Measurements from ENCODE around the gene FAM219A.

The FAM219A gene

GRCh38 chr9:34458959-34459340 is 580 bp upstream of the FAM219A start:
- H3K27me3 ChIP-seq (replicated peaks; ENCODE audit: control insufficient read depth, insufficient read depth, low read length) = no peaks in the 10 kb centered on the region
- peak overlapping the region; percentile 76 for H3K4me3 ChIP-seq (ENCODE audit: low read length)
- H3K9me3 ChIP-seq (ENCODE audit: control insufficient read depth, low read length) = no peaks in the 10 kb centered on the region
- no peak for DNase-seq (ENCODE audit: low read depth)
- no peaks in the 10 kb centered on the region for H3K36me3 ChIP-seq (ENCODE audit: control insufficient read depth, insufficient read depth, low read length, severe bottlenecking)
- peaks cover 45% of the 10 kb centered on the region for H3K4me1 ChIP-seq (ENCODE audit: control insufficient read depth, insufficient read depth, low read length)
- H3K9ac ChIP-seq (ENCODE audit: low read length) = no peak overlapping the region

- Histone ChIP-seq H3K9me3 (ENCODE audit: control insufficient read depth, low read length) (no peaks in the 10 kb centered on the region), H3K9ac (ENCODE audit: low read length) (peak overlapping the region; percentile 92)
- peak; percentile 91 for DNase-seq (ENCODE audit: low read depth)
These were observed 931 bp downstream of the FAM219A start for GRCh38 chr9:34457266-34458012.

GRCh38 chr9:34456746-34457145 is 1.6 kb downstream of the FAM219A start:
- no peaks in the 10 kb centered on the region for H3K36me3 ChIP-seq (ENCODE audit: control insufficient read depth, insufficient read depth, low read length, severe bottlenecking)
- no peaks in the 10 kb centered on the region for H3K27me3 ChIP-seq (replicated peaks; ENCODE audit: control insufficient read depth, insufficient read depth, low read length)
- DNase-seq (ENCODE audit: low read depth) = no peak
- peak overlapping the region; percentile 93 for H3K4me3 ChIP-seq (ENCODE audit: low read length)
- no peaks in the 10 kb centered on the region for H3K9me3 ChIP-seq (ENCODE audit: control insufficient read depth, low read length)
- H3K4me1 ChIP-seq (ENCODE audit: control insufficient read depth, insufficient read depth, low read length) = peaks cover 42% of the 10 kb centered on the region
- peak overlapping the region; percentile 92 for H3K9ac ChIP-seq (ENCODE audit: low read length)

More at GRCh38 chr9:34457266-34458012, 931 bp downstream of the FAM219A start:
- peaks cover 42% of the 10 kb centered on the region for H3K4me1 ChIP-seq (ENCODE audit: control insufficient read depth, insufficient read depth, low read length)
- no peaks in the 10 kb centered on the region for H3K27me3 ChIP-seq (replicated peaks; ENCODE audit: control insufficient read depth, insufficient read depth, low read length)
- H3K4me3 ChIP-seq (ENCODE audit: low read length) = peak overlapping the region; percentile 93
- H3K36me3 ChIP-seq (ENCODE audit: control insufficient read depth, insufficient read depth, low read length, severe bottlenecking) = no peaks in the 10 kb centered on the region

DNA sequence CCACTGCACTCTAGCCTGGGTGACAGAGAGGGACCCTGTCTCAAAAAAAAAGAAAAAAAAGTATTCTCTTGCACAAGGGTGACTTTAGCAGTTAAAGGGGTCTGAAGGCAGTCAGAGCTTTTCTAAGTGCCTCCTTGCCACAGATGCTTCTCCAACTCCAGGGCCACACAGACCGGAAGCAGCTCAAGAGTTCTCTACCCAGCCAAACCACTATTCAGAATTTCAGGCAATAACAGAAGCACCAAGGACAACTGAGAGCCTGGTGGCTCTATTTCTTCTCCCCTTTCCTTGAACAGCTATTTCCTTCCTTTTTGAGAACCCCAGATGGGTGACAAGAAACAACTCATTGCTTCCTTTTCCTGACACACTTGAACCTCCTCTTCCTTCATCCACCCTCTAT is 2.2 kb downstream of the FAM219A start:
- Histone ChIP-seq H3K4me1 (ENCODE audit: control insufficient read depth, insufficient read depth, low read length) (peaks cover 47% of the 10 kb centered on the region), H3K9me3 (ENCODE audit: control insufficient read depth, low read length) (no peaks in the 10 kb centered on the region), H3K27me3 (replicated peaks; ENCODE audit: control insufficient read depth, insufficient read depth, low read length) (no peaks in the 10 kb centered on the region), H3K9ac (ENCODE audit: low read length) (peak overlapping the region; percentile 92), H3K4me3 (ENCODE audit: low read length) (peak overlapping the region; percentile 93), H3K36me3 (ENCODE audit: control insufficient read depth, insufficient read depth, low read length, severe bottlenecking) (no peaks in the 10 kb centered on the region)
- no peak for DNase-seq (ENCODE audit: low read depth)

DNA sequence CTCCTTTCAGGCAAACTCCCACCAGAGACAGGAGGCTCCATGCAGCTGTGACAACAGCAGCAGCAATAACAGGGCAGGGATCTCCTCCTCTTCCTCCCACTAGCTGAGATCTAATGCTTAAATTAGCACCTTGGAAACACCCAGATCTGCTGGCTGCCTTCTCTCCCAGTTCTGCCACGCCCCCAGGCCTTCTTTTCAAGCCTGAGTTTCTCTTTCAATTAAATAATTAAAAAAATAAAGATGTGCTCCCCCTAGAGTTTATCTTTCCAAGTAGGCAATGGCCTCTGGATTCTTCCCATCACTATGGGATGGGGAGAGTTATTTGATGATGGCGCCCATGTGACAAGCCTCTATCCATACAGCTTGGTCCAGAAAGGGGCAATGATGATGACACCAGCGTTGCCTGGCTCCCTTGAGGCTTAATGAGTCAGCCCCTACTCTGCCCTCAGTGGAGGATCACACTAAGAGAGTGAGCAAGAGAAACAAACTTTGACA is 3.8 kb downstream of the FAM219A start:
- H3K9me3 ChIP-seq (ENCODE audit: control insufficient read depth, low read length) = no peaks in the 10 kb centered on the region
- H3K27me3 ChIP-seq (replicated peaks; ENCODE audit: control insufficient read depth, insufficient read depth, low read length) = no peaks in the 10 kb centered on the region
- peak; percentile 47 for DNase-seq (ENCODE audit: low read depth)
- H3K4me1 ChIP-seq (ENCODE audit: control insufficient read depth, insufficient read depth, low read length) = peaks cover 54% of the 10 kb centered on the region
- peak overlapping the region; percentile 25 for H3K4me3 ChIP-seq (ENCODE audit: low read length)
- peak overlapping the region; percentile 21 for H3K9ac ChIP-seq (ENCODE audit: low read length)
- H3K36me3 ChIP-seq (ENCODE audit: control insufficient read depth, insufficient read depth, low read length, severe bottlenecking) = no peaks in the 10 kb centered on the region

GRCh38 chr9:34452568-34452967 is 5.8 kb downstream of the FAM219A start:
- Histone ChIP-seq H3K9me3 (ENCODE audit: control insufficient read depth, low read length) (no peaks in the 10 kb centered on the region), H3K4me1 (ENCODE audit: control insufficient read depth, insufficient read depth, low read length) (peaks cover 51% of the 10 kb centered on the region), H3K4me3 (ENCODE audit: low read length) (no peak overlapping the region), H3K27me3 (replicated peaks; ENCODE audit: control insufficient read depth, insufficient read depth, low read length) (no peaks in the 10 kb centered on the region), H3K36me3 (ENCODE audit: control insufficient read depth, insufficient read depth, low read length, severe bottlenecking) (no peaks in the 10 kb centered on the region), H3K9ac (ENCODE audit: low read length) (no peak overlapping the region)
- no peak for DNase-seq (ENCODE audit: low read depth)

- H3K27me3 ChIP-seq (replicated peaks; ENCODE audit: control insufficient read depth, insufficient read depth, low read length) = no peaks in the 10 kb centered on the region
- H3K9ac ChIP-seq (ENCODE audit: low read length) = no peak overlapping the region
- peaks cover 49% of the 10 kb centered on the region for H3K4me1 ChIP-seq (ENCODE audit: control insufficient read depth, insufficient read depth, low read length)
- no peak overlapping the region for H3K4me3 ChIP-seq (ENCODE audit: low read length)
- no peaks in the 10 kb centered on the region for H3K9me3 ChIP-seq (ENCODE audit: control insufficient read depth, low read length)
- no peaks in the 10 kb centered on the region for H3K36me3 ChIP-seq (ENCODE audit: control insufficient read depth, insufficient read depth, low read length, severe bottlenecking)
- no peak for DNase-seq (ENCODE audit: low read depth)
These were observed 6.8 kb downstream of the FAM219A start for GRCh38 chr9:34451545-34451944.

- Histone ChIP-seq H3K9ac (ENCODE audit: low read length) (no peak overlapping the region), H3K9me3 (ENCODE audit: control insufficient read depth, low read length) (no peaks in the 10 kb centered on the region), H3K4me1 (ENCODE audit: control insufficient read depth, insufficient read depth, low read length) (peaks cover 49% of the 10 kb centered on the region), H3K4me3 (ENCODE audit: low read length) (no peak overlapping the region), H3K27me3 (replicated peaks; ENCODE audit: control insufficient read depth, insufficient read depth, low read length) (no peaks in the 10 kb centered on the region), H3K36me3 (ENCODE audit: control insufficient read depth, insufficient read depth, low read length, severe bottlenecking) (no peaks in the 10 kb centered on the region)
- DNase-seq (ENCODE audit: low read depth) = no peak
These were observed 7.2 kb downstream of the FAM219A start for GRCh38 chr9:34451135-34451534.

DNA sequence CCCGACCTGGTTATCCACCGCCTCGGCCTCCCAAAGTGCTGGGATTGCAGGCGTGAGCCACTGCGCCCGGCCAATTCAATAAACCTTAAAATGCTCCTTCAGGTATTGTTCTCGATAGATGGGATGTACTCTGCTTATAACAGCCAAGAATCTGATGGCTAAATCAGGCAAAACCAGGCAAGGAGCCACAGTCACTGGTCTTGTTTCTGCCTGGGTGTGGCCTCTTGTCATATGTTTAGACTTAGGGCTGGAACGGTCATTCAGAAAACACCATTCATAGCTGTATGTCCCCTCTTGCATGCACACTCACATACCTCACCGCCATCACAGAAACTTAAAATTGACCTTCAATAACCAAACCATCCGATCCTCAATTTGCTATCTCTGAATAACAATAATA is 7.7 kb downstream of the FAM219A start:
- Histone ChIP-seq H3K4me1 (ENCODE audit: control insufficient read depth, insufficient read depth, low read length) (peaks cover 47% of the 10 kb centered on the region), H3K4me3 (ENCODE audit: low read length) (no peak overlapping the region), H3K27me3 (replicated peaks; ENCODE audit: control insufficient read depth, insufficient read depth, low read length) (no peaks in the 10 kb centered on the region), H3K9ac (ENCODE audit: low read length) (no peak overlapping the region), H3K36me3 (ENCODE audit: control insufficient read depth, insufficient read depth, low read length, severe bottlenecking) (no peaks in the 10 kb centered on the region), H3K9me3 (ENCODE audit: control insufficient read depth, low read length) (no peaks in the 10 kb centered on the region)
- no peak for DNase-seq (ENCODE audit: low read depth)

GRCh38 chr9:34446951-34447350 is 11.4 kb downstream of the FAM219A start:
- DNase-seq (ENCODE audit: low read depth) = no peak
- no peaks in the 10 kb centered on the region for H3K9me3 ChIP-seq (ENCODE audit: control insufficient read depth, low read length)
- no peaks in the 10 kb centered on the region for H3K27me3 ChIP-seq (replicated peaks; ENCODE audit: control insufficient read depth, insufficient read depth, low read length)
- H3K9ac ChIP-seq (ENCODE audit: low read length) = no peak overlapping the region
- H3K36me3 ChIP-seq (ENCODE audit: control insufficient read depth, insufficient read depth, low read length, severe bottlenecking) = no peaks in the 10 kb centered on the region
- peaks cover 33% of the 10 kb centered on the region for H3K4me1 ChIP-seq (ENCODE audit: control insufficient read depth, insufficient read depth, low read length)
- H3K4me3 ChIP-seq (ENCODE audit: low read length) = no peak overlapping the region

- no peaks in the 10 kb centered on the region for H3K36me3 ChIP-seq (ENCODE audit: control insufficient read depth, insufficient read depth, low read length, severe bottlenecking)
- no peak overlapping the region for H3K4me3 ChIP-seq (ENCODE audit: low read length)
- DNase-seq (ENCODE audit: low read depth) = peak; percentile 48
- no peaks in the 10 kb centered on the region for H3K9me3 ChIP-seq (ENCODE audit: control insufficient read depth, low read length)
- peaks cover 32% of the 10 kb centered on the region for H3K4me1 ChIP-seq (ENCODE audit: control insufficient read depth, insufficient read depth, low read length)
- H3K27me3 ChIP-seq (replicated peaks; ENCODE audit: control insufficient read depth, insufficient read depth, low read length) = no peaks in the 10 kb centered on the region
- H3K9ac ChIP-seq (ENCODE audit: low read length) = no peak overlapping the region
These were observed 11.9 kb downstream of the FAM219A start for GRCh38 chr9:34446468-34446891.

- Histone ChIP-seq H3K36me3 (ENCODE audit: control insufficient read depth, insufficient read depth, low read length, severe bottlenecking) (peaks cover 4% of the 10 kb centered on the region), H3K9ac (ENCODE audit: low read length) (no peak overlapping the region), H3K9me3 (ENCODE audit: control insufficient read depth, low read length) (no peaks in the 10 kb centered on the region), H3K4me1 (ENCODE audit: control insufficient read depth, insufficient read depth, low read length) (peaks cover 29% of the 10 kb centered on the region), H3K27me3 (replicated peaks; ENCODE audit: control insufficient read depth, insufficient read depth, low read length) (no peaks in the 10 kb centered on the region), H3K4me3 (ENCODE audit: low read length) (no peak overlapping the region)
- DNase-seq (ENCODE audit: low read depth) = no peak
These were observed 14.4 kb downstream of the FAM219A start for GRCh38 chr9:34443976-34444375.

Measured in adipocyte (in vitro differentiated cells).